Heart left ventricle (tissue), 16 donors: ENCODE data around the gene PTPN12. TPM values are rescaled to one million over a fixed set of nuclear protein-coding genes. Genes with fewer than 3 reads are reported as not detected.

Experiments used
- ATAC-seq, 4 donors: fragments of 200-7000 bp; cut with Tn5 transposase; one replicate each; pipeline ENCODE4 v1.9.1; 2020 to 2022; ENCODE audit warnings: moderate library complexity in 4 of 4, mild to moderate bottlenecking in 3 of 4, moderate number of reproducible peaks in 1 of 4
- DNase-seq, 5 donors: peaks; one replicate each; pipeline ENCODE4 v3.0.0-alpha.2; 2020
- H3K27ac ChIP-seq, 12 donors: fragments of 200-600 bp; sonication (generic) in 4 of 12; one replicate each; pipeline versions ENCODE4 v1.5.0 to v1.8.0; 2016 to 2022; ENCODE audit warnings: mild to moderate bottlenecking in 2 of 12
- H3K27me3 ChIP-seq, 9 donors: fragments of 200-600 bp; sonication (generic) in 2 of 9; one replicate each; pipeline versions ENCODE4 v1.5.1 to v1.8.0; 2016 to 2022; ENCODE audit warnings: mild to moderate bottlenecking in 3 of 9
- H3K36me3 ChIP-seq, 9 donors: fragments of 200-600 bp; sonication (generic) in 2 of 9; one replicate each; pipeline versions ENCODE4 v1.5.0 to v1.8.0; 2018 to 2022; ENCODE audit warnings: mild to moderate bottlenecking in 2 of 9
- H3K4me1 ChIP-seq, 12 donors: fragments of 200-600 bp; sonication (generic) in 4 of 12; one replicate each; pipeline versions ENCODE4 v1.5.0 to v1.8.0; 2016 to 2022; ENCODE audit warnings: mild to moderate bottlenecking in 3 of 12
- H3K4me3 ChIP-seq, 12 donors: fragments of 200-600 bp; sonication (generic) in 4 of 12; one replicate each; pipeline versions ENCODE4 v1.5.0 to v1.8.0; 2017 to 2022; ENCODE audit warnings: mild to moderate bottlenecking in 9 of 12, moderate library complexity in 4 of 12
- H3K9me3 ChIP-seq, 12 donors: fragments of 200-600 bp; sonication (generic) in 4 of 12; one replicate each; pipeline versions ENCODE4 v1.5.0 to v1.8.0; 2016 to 2022; ENCODE audit warnings: mild to moderate bottlenecking in 1 of 12
- CTCF ChIP-seq, 12 donors: fragments of 200-600 bp; sonication (generic) in 4 of 12; IDR thresholded peaks; one replicate each; pipeline versions ENCODE4 v1.5.0 to v1.8.0; 2018 to 2022; ENCODE audit warnings: antibody characterized with exemption in 12 of 12, mild to moderate bottlenecking in 5 of 12
- POLR2A ChIP-seq, 2 donors: fragments of 450-650 bp; IDR thresholded peaks; one replicate each; pipeline ENCODE4 v1.6.1; 2017; ENCODE audit warnings: antibody characterized with exemption in 2 of 2, mild to moderate bottlenecking in 2 of 2, moderate library complexity in 2 of 2
- WGBS, 4 donors: extraction: QIAGEN DNeasy Blood & Tissue Kit in 2 of 4; methylation state at CpG; one replicate each; pipeline versions ENCODE4 v1.1.5 to v1.1.7; 2013 to 2018; 5-methylcytosine and 5-hydroxymethylcytosine counted together
- intact Hi-C, 10 donors: fragments of 100-400 bp; cut with DNase I; formaldehyde crosslinking; loops; one replicate each; pipeline versions ENCODE4 v1.11.1 to v1.14.2; 2022
- polyA plus RNA-seq, 2 donors: library from polyadenylated mRNA; stranded (reverse); fragments of 200-250 nt; gene quantifications; one replicate each; pipeline ENCODE4 v1.2.3, GENCODE V29; 2013
- total RNA-seq, 9 donors: library from RNA; depleted of rRNA in 2 of 9; stranded (reverse); fragments of >200 nt in 2 of 9; fragmentation: NEBNext Ultra II Directional in 3 of 9; extraction: Animal tissue kit (Norgen Biotek cat#: 25700) in 3 of 9; gene quantifications; one replicate each; pipeline versions ENCODE4 v1.1.0 to v1.2.4, GENCODE V29; 2016 to 2023
- donor health status: ischemic (EF 13 %, LVEDD 7.1; RV severe dilation, severe dysfunction).
- donor health status: healthy with polysubstance abuse.
- donor health status: DM: no; HTN: yes; CAD: no.
- donor health status: DM: no; HTN: no; CAD: no.
- donor health status: ischemic (EF 25% LVEDD 6.9; RV normal size, moderate dysfunction).
- donor health status: ischemic (EF 25% LVEDD 5.7; RV mildly dilated, moderate dysfunction).
- donor health status: healthy.
- donor health status: DM: yes; HTN: yes; CAD: no.
- donor health status: ischemic (EF 35%, LVEDD 5.7; RV mildly dilated, moderate dysfunction).
- donor health status: nonischemic (EF 11% LVEDD 7.7; RV severe dilation, severe dysfunction).
- donor health status: DM: yes; HTN: yes; CAD: no.
- donor health status: PGD.
- donor health status: ischemic (EF 29% LVEDD 5.4; RV normal size, mild dysfunction).
- donor health status: nonischemic (EF 23%, LVEDD 6.1; RV moderate dilation, normal function).

PTPN12 gene
- total and polyA plus RNA-seq, 11 donors = 33.9 to 83.9 (median 41.9) TPM

GRCh38 chr7:77627309-77627676 is 90.2 kb downstream of the PTPN12 start:
- ATAC-seq = no peak
- TF ChIP-seq POLR2A (IDR thresholded peaks at IDR 0.05) = no peak
- TF ChIP-seq CTCF (IDR thresholded peaks at IDR 0.05) = no peak

GRCh38 chr7:77629797-77630196 is 92.7 kb downstream of the PTPN12 start:
- intact Hi-C loops = loop anchor here in 1 of 10 donors (10.0 kb wide), 1 partner anchor 95 kb away; the partner anchor contains the start of gene PTPN12
- DNase-seq (no peak), ATAC-seq (no peak)
- H3K4me1 ChIP-seq = no peaks in the 10 kb centered on the region
- H3K4me3 ChIP-seq = no peak overlapping the region
- no peak for TF ChIP-seq POLR2A (IDR thresholded peaks at IDR 0.05)
- no peak for TF ChIP-seq CTCF (IDR thresholded peaks at IDR 0.05)
- no peak overlapping the region for H3K27ac ChIP-seq
- WGBS, 4 donors = 94 to 97% (median 95%) methylated on average over 4 of the region's 4 CpGs
- peaks cover 0 to 96% (median 78%) of the 10 kb centered on the region in 9 donors for H3K36me3 ChIP-seq
- no peaks in the 10 kb centered on the region for H3K9me3 ChIP-seq
- no peaks in the 10 kb centered on the region for H3K27me3 ChIP-seq

More at GRCh38 chr7:77627309-77627676, 90.2 kb downstream of the PTPN12 start:
- DNase-seq = no peak
- intact Hi-C loops = loop anchor here in 1 of 10 donors (10.0 kb wide), 1 partner anchor 92 kb away; the partner anchor contains the start of gene PTPN12
- Histone ChIP-seq H3K4me1 (no peaks in the 10 kb centered on the region), H3K4me3 (no peak overlapping the region), H3K27me3 (no peaks in the 10 kb centered on the region), H3K36me3 (peaks cover 0 to 97% (median 73%) of the 10 kb centered on the region in 9 donors), H3K27ac (no peak overlapping the region), H3K9me3 (no peaks in the 10 kb centered on the region)

GRCh38 chr7:77631820-77632219 is 94.7 kb downstream of the PTPN12 start:
- Histone ChIP-seq H3K4me3 (no peak overlapping the region), H3K9me3 (no peaks in the 10 kb centered on the region), H3K27ac (no peak overlapping the region), H3K27me3 (no peaks in the 10 kb centered on the region), H3K36me3 (peaks cover 0 to 98% (median 81%) of the 10 kb centered on the region in 9 donors), H3K4me1 (no peaks in the 10 kb centered on the region)
- 70 to 82% (median 76%) methylated on average over 2 of the region's 2 CpGs for WGBS, 4 donors
- no peak for TF ChIP-seq POLR2A (IDR thresholded peaks at IDR 0.05)
- no peak for TF ChIP-seq CTCF (IDR thresholded peaks at IDR 0.05)
- no peak for DNase-seq
- intact Hi-C loops = no loop called here
- ATAC-seq = no peak

- Histone ChIP-seq H3K4me3 (no peak overlapping the region), H3K9me3 (no peaks in the 10 kb centered on the region), H3K36me3 (peaks cover 0 to 89% (median 78%) of the 10 kb centered on the region in 9 donors), H3K27ac (no peak overlapping the region), H3K4me1 (peaks cover 0 to 4% (median 0%) of the 10 kb centered on the region in 12 donors), H3K27me3 (no peaks in the 10 kb centered on the region)
- DNase-seq (no peak), ATAC-seq (no peak)
- TF ChIP-seq CTCF (IDR thresholded peaks at IDR 0.05) = no peak
- no peak for TF ChIP-seq POLR2A (IDR thresholded peaks at IDR 0.05)
- 77 to 88% (median 84%) methylated on average over 4 of the region's 4 CpGs for WGBS, 4 donors
- intact Hi-C loops = loop anchor here in 1 of 10 donors (10.0 kb wide), 1 partner anchor 200 kb away; no protein-coding TSS in a partner anchor
Measured at GRCh38 chr7:77644774-77645173, 107.7 kb downstream of the PTPN12 start.
